ENCODE data around the gene POU2F2.

DNA sequence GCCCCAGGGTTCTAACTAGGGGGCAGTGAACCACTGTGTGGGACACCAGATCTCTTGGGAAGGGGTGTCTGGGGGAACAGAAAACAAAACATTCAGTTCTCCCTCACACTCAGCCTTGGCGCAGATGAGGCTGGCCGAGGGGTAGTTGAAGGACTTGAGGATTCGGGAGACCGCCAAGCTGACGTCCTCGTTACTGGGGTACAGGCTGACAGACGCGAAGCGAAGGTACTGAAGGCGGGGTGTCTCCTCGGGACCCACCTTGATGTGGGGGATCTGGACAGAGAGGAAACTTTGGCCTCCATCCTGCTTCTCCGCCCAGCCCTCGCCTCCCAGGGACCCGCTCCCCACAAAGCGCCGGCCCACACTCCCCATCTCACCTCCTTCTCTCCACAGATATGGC, 69.9 kb downstream of the POU2F2 start:
- TF ChIP-seq, protein P1, sequence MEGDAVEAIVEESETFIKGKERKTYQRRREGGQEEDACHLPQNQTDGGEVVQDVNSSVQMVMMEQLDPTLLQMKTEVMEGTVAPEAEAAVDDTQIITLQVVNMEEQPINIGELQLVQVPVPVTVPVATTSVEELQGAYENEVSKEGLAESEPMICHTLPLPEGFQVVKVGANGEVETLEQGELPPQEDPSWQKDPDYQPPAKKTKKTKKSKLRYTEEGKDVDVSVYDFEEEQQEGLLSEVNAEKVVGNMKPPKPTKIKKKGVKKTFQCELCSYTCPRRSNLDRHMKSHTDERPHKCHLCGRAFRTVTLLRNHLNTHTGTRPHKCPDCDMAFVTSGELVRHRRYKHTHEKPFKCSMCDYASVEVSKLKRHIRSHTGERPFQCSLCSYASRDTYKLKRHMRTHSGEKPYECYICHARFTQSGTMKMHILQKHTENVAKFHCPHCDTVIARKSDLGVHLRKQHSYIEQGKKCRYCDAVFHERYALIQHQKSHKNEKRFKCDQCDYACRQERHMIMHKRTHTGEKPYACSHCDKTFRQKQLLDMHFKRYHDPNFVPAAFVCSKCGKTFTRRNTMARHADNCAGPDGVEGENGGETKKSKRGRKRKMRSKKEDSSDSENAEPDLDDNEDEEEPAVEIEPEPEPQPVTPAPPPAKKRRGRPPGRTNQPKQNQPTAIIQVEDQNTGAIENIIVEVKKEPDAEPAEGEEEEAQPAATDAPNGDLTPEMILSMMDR (conservative IDR thresholded peaks at IDR 0.05), result no peak
- TF ChIP-seq ZFX (IDR thresholded peaks at IDR 0.05), result no peak

Measured in C4-2B (cell line).